IMR-90 (cell line): ENCODE measurements around the gene SWAP70. TPM values are rescaled to one million over a fixed set of nuclear protein-coding genes. Genes with fewer than 3 reads are reported as not detected.

Experiments
- CTCF ChIP-seq: conservative IDR thresholded peaks from 2 replicates; pipeline ENCODE4 v1.5.1; 2012; ENCODE audit warnings: mild to moderate bottlenecking, low read depth, low read length, improper control_type of control experiment
- FOS ChIP-seq: fragments of 150-350 bp; IDR thresholded peaks from 2 replicates; pipeline ENCODE4 v1.6.1; 2016; ENCODE audit warnings: low read depth, low read length
- MAZ ChIP-seq: IDR thresholded peaks from 2 replicates; pipeline ENCODE4 v1.6.1; 2012; ENCODE audit warnings: low read depth, mild to moderate bottlenecking, low read length, improper control_type of control experiment, moderate library complexity, borderline replicate concordance
- RCOR1 ChIP-seq: IDR thresholded peaks from 2 replicates; pipeline ENCODE4 v1.6.1; 2012; ENCODE audit warnings: mild to moderate bottlenecking, low read length, improper control_type of control experiment; ENCODE audit not compliant: insufficient replicate concordance
- polyA plus RNA-seq, 3 experiments: library from polyadenylated mRNA; depleted of rRNA; stranded (reverse); fragments of >200 nt; gene quantifications; 2 replicates each; pipeline ENCODE4 v1.2.3, GENCODE V29; 2012; ENCODE audit warnings: low replicate concordance in 1 of 3
- total RNA-seq: library from RNA; depleted of rRNA; stranded (reverse); fragments of >200 nt; gene quantifications from 2 replicates; pipeline ENCODE4 v1.2.3, GENCODE V29; 2012

Gene SWAP70
- total and polyA plus RNA-seq, 2 of the 4 experiments (the other 2 are of a cell fraction), result 15.5 to 19.9 TPM

- TF ChIP-seq CTCF (no peak), RCOR1 (no peak), MAZ (no peak), FOS (no peak)
These were observed 76.5 kb downstream of the SWAP70 start (continued) for GRCh38 chr11:9740202-9740883.
